Right lobe of liver (tissue), 6 donors: ENCODE results near the gene PON2. TPM values are rescaled to one million over a fixed set of nuclear protein-coding genes. Genes with fewer than 3 reads are reported as not detected.

Source experiments
- ATAC-seq, 4 donors: fragments of 200-7000 bp; cut with Tn5 transposase; one replicate each; pipeline ENCODE4 v1.9.1; 2020; ENCODE audit warnings: mild to moderate bottlenecking in 4 of 4, moderate library complexity in 4 of 4
- DNase-seq, 3 donors: peaks; one replicate each; pipeline ENCODE4 v3.0.0-alpha.2; 2020
- H3K27ac ChIP-seq, 3 donors: fragments of 200-600 bp; one replicate each; pipeline ENCODE4 v1.8.0; 2022
- H3K27me3 ChIP-seq, 2 donors: fragments of 200-600 bp; one replicate each; pipeline ENCODE4 v1.8.0; 2022
- H3K36me3 ChIP-seq, 4 donors: fragments of 200-600 bp; sonication (generic) in 1 of 4; one replicate each; pipeline versions ENCODE4 v1.5.1 to v1.8.0; 2017 to 2022; ENCODE audit warnings: control low read depth in 1 of 4
- H3K4me1 ChIP-seq, 4 donors: fragments of 200-600 bp; sonication (generic) in 1 of 4; one replicate each; pipeline versions ENCODE4 v1.5.1 to v1.8.0; 2017 to 2022; ENCODE audit warnings: control low read depth in 1 of 4
- H3K4me3 ChIP-seq, 3 donors: fragments of 200-600 bp; one replicate each; pipeline ENCODE4 v1.8.0; 2022
- H3K9me3 ChIP-seq, 4 donors: fragments of 200-600 bp; sonication (generic) in 1 of 4; one replicate each; pipeline versions ENCODE4 v1.5.1 to v1.8.0; 2017 to 2022; ENCODE audit warnings: control low read depth in 1 of 4
- CTCF ChIP-seq, 4 donors: fragments of 200-600 bp in 3 of 4; fragments of 450-650 bp in 1 of 4; IDR thresholded peaks; one replicate each; pipeline versions ENCODE4 v1.5.1 to v1.8.0; 2016 to 2022; ENCODE audit warnings: antibody characterized with exemption in 4 of 4, mild to moderate bottlenecking in 2 of 4
- WGBS: methylation state at CpG from one replicate; pipeline ENCODE4 v1.1.6; 2018; ENCODE audit warnings: low coverage, low lambda C conversion rate; ENCODE audit not compliant: insufficient coverage; ENCODE audit errors: missing lambda C conversion rate; 5-methylcytosine and 5-hydroxymethylcytosine counted together
- intact Hi-C, 2 donors: fragments of 100-400 bp; cut with DNase I; formaldehyde crosslinking; loops; one replicate each; pipeline versions ENCODE4 v1.11.2 to v1.14.1; 2022
- total RNA-seq, 6 experiments: library from RNA; depleted of rRNA in 2 of 6; stranded (reverse); fragments of >200 nt in 2 of 6; fragmentation: NEBNext Ultra II Directional in 3 of 6; extraction: Animal tissue kit (Norgen Biotek cat#: 25700) in 3 of 6; gene quantifications; one replicate each; pipeline versions ENCODE4 v1.1.0 to v1.2.4, GENCODE V29; 2016 to 2023
- donor health status: DM: no; HTN: yes; CAD: no.
- donor health status: DM: no; HTN: no; CAD: no.
- donor health status: DM: no; HTN: no; CAD: no.
- donor health status: DM: no; HTN: yes; CAD: no.
- donor health status: DM: no; HTN: yes; CAD: no.

Gene PON2
- total RNA-seq, 6 experiments from 2014 or later: 78.6 to 273 (median 127) TPM

DNA sequence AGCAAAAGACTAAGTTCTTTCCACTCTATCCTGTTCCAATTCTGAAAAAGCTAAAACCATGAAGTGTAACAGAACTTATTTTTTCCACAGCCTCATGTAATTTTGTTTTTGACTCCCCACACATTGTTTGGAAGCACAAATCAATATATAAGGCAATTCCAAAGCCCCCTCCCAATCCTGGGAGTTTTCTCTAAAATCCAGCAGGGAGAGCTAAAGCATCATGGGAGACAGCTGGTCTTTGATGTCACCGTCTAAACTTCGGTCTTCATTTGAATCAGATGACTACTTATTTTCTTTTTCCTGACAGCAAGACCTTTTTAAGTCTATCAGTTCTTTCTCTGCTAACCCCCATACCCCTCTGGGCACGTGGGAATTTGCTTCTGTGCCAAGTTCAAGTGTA is 77.2 kb downstream of the PON2 start:
- no peak overlapping the region for H3K27ac ChIP-seq
- no peaks in the 10 kb centered on the region for H3K27me3 ChIP-seq
- DNase-seq (no peak), ATAC-seq (no peak)
- no peak overlapping the region for H3K4me3 ChIP-seq
- H3K4me1 ChIP-seq: no peaks in the 10 kb centered on the region
- WGBS: 52% methylated on average over 3 of the region's 3 CpGs
- TF ChIP-seq CTCF (IDR thresholded peaks at IDR 0.05): no peak
- no peaks in the 10 kb centered on the region for H3K9me3 ChIP-seq
- peaks cover 0 to 24% (median 1%) of the 10 kb centered on the region in 4 donors for H3K36me3 ChIP-seq
- intact Hi-C loops: no loop called here

Other genes with a start within 250 kb of the PON2 start
- 100 to 1,000 TPM in 4 of 6 experiments, 10 to 100 TPM in 2; 85.3 to 677 (median 410) TPM for gene PON1, start 110.5 kb downstream of the PON2 start, total RNA-seq
- 100 to 1,000 TPM; 149 to 328 (median 193) TPM for gene PON3, start 38.7 kb downstream of the PON2 start, total RNA-seq
- gene ASB4, start 50.9 kb upstream of the PON2 start, total RNA-seq: 1 to 10 TPM in 1 of 6 experiments, under 1 TPM in 4, not detected in 1; 0.29 to 3.4 (median 0.49) TPM
- gene PDK4, start 161.5 kb upstream of the PON2 start, total RNA-seq: 100 to 1,000 TPM in 1 of 6 experiments, 10 to 100 TPM in 4, 1 to 10 TPM in 1; 7.9 to 109 (median 79.0) TPM